IMR-90 (cell line): ENCODE results near the gene MPIG6B.
A peak's percentile ranks its signal among the peaks of the same experiment; 100 is the strongest.

Experiments
- CEBPB ChIP-seq: IDR thresholded peaks from 2 replicates; pipeline ENCODE4 v1.6.1; 2012; ENCODE audit warnings: low read depth, low read length, improper control_type of control experiment
- CTCF ChIP-seq: conservative IDR thresholded peaks from 2 replicates; pipeline ENCODE4 v1.5.1; 2012; ENCODE audit warnings: mild to moderate bottlenecking, low read depth, low read length, improper control_type of control experiment
- MXI1 ChIP-seq: IDR thresholded peaks from 2 replicates; pipeline ENCODE4 v1.6.1; 2012; ENCODE audit warnings: low read depth, mild to moderate bottlenecking, low read length, moderate library complexity, borderline replicate concordance
- POLR2A ChIP-seq: IDR thresholded peaks from 2 replicates; pipeline ENCODE4 v1.6.1; 2012; ENCODE audit warnings: mild to moderate bottlenecking, low read depth, low read length
- RAD21 ChIP-seq: IDR thresholded peaks from 2 replicates; pipeline ENCODE4 v1.6.1; 2012; ENCODE audit warnings: low read length, improper control_type of control experiment
- SMC3 ChIP-seq: fragments of 150-350 bp; IDR thresholded peaks from 2 replicates; pipeline ENCODE4 v1.6.1; 2016; ENCODE audit warnings: low read depth, mild to moderate bottlenecking, antibody characterized with exemption, low read length, moderate library complexity
- TF ChIP-seq, protein P1 (sequence below): fragments of 150-350 bp; IDR thresholded peaks from 2 replicates; pipeline ENCODE4 v1.6.1; 2017; ENCODE audit warnings: mild to moderate bottlenecking, antibody characterized with exemption, low read length, low read depth
- TF ChIP-seq, protein P2 (sequence below): fragments of 150-350 bp; IDR thresholded peaks from 2 replicates; pipeline ENCODE4 v1.6.1; 2016; ENCODE audit warnings: low read depth, mild to moderate bottlenecking, low read length, moderate library complexity, borderline replicate concordance

GRCh38 chr6:31736021-31736767 lies 13.0 kb downstream of the MPIG6B start, which contains the start of gene CLIC1:
- TF ChIP-seq CEBPB, result no peak
- no peak for TF ChIP-seq CTCF
- TF ChIP-seq RAD21, result no peak
- no peak; the same call in 1 of the 2 replicates for TF ChIP-seq MXI1
- TF ChIP-seq, protein P1, sequence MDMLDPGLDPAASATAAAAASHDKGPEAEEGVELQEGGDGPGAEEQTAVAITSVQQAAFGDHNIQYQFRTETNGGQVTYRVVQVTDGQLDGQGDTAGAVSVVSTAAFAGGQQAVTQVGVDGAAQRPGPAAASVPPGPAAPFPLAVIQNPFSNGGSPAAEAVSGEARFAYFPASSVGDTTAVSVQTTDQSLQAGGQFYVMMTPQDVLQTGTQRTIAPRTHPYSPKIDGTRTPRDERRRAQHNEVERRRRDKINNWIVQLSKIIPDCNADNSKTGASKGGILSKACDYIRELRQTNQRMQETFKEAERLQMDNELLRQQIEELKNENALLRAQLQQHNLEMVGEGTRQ, result no peak
- TF ChIP-seq, protein P2, sequence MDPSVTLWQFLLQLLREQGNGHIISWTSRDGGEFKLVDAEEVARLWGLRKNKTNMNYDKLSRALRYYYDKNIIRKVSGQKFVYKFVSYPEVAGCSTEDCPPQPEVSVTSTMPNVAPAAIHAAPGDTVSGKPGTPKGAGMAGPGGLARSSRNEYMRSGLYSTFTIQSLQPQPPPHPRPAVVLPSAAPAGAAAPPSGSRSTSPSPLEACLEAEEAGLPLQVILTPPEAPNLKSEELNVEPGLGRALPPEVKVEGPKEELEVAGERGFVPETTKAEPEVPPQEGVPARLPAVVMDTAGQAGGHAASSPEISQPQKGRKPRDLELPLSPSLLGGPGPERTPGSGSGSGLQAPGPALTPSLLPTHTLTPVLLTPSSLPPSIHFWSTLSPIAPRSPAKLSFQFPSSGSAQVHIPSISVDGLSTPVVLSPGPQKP, result no peak
- TF ChIP-seq POLR2A, result peak; percentile 83
- no peak for TF ChIP-seq SMC3
